Activated CD4-positive, alpha-beta T cell treated with anti-CD3 and anti-CD28 coated beads, Interleukin-2, amount 10 ng/mL, durations not matched to agents 7 days and 5 days (primary cell): Measurements from ENCODE around the gene PPIL4. TPM values are rescaled to one million over a fixed set of nuclear protein-coding genes. Genes with fewer than 3 reads are reported as not detected.

Experiments
- CTCF ChIA-PET: fragments of 350-600 bp; sonication (Branson Sonifier 250); formaldehyde crosslinking; loops from one replicate; lab custom pipeline; 2021; ENCODE audit warnings: antibody characterized with exemption; lab: Charles Lee
- POLR2A ChIA-PET: fragments of 350-600 bp; sonication (Branson Sonifier 250); formaldehyde crosslinking; loops from one replicate; lab custom pipeline; 2021; ENCODE audit warnings: antibody characterized with exemption; lab: Charles Lee
- DNase-seq: peaks from one replicate; pipeline ENCODE4 v3.0.0-alpha.2; 2020
- H3K27ac Mint-ChIP-seq: one replicate; pipeline ENCODE4 v1.8.0; 2021; ENCODE audit warnings: mild to moderate bottlenecking, moderate library complexity, mixed read lengths
- H3K27me3 Mint-ChIP-seq: one replicate; pipeline ENCODE4 v1.8.0; 2021; ENCODE audit warnings: mixed read lengths
- H3K36me3 Mint-ChIP-seq: one replicate; pipeline ENCODE4 v1.8.0; 2021; ENCODE audit warnings: low read depth, mixed read lengths
- H3K4me1 Mint-ChIP-seq: one replicate; pipeline ENCODE4 v1.8.0; 2021; ENCODE audit warnings: mixed read lengths
- H3K4me3 Mint-ChIP-seq: one replicate; pipeline ENCODE4 v1.8.0; 2021; ENCODE audit warnings: mild to moderate bottlenecking, moderate library complexity, mixed read lengths
- H3K9me3 Mint-ChIP-seq: one replicate; pipeline ENCODE4 v1.8.0; 2021; ENCODE audit warnings: mixed read lengths
- total RNA-seq, 2 experiments: library from RNA; stranded (reverse); gene quantifications; one replicate each; pipeline ENCODE4 v1.2.3, GENCODE V29; 2021

PPIL4 gene
- total RNA-seq, result 10 to 100 TPM; 17.6 to 20.1 TPM

GRCh38 chr6:149545754-149546471 lies at the start of gene PPIL4:
TSS of gene PPIL4 (minus strand) at chr6:149546043. CDS start at chr6:149546005, 38 bp downstream.
- POLR2A ChIA-PET, result interaction anchor here (0.6 to 0.7 kb wide), 2 partner anchors 142 to 351 kb away, joined by 3 read pairs; no protein-coding TSS in a partner anchor
- CTCF ChIA-PET, result interaction anchor here (0.5 to 3.6 kb wide), 11 partner anchors 9 to 601 kb away, joined by 3 to 26 read pairs (median 3); partner anchors contain the start of gene GINM1
- Mint-ChIP-seq H3K9me3 (no peaks in the 10 kb centered on the region), H3K36me3 (peaks cover 11% of the 10 kb centered on the region), H3K4me1 (peaks cover 41% of the 10 kb centered on the region), H3K27me3 (peaks cover 4% of the 10 kb centered on the region), H3K4me3 (peak within 1 kb of the TSS; percentile 98), H3K27ac (peak within 1 kb of the TSS; percentile 99)
- peak; percentile 96 for DNase-seq

- H3K4me1 Mint-ChIP-seq, result no peaks in the 10 kb centered on the region
- CTCF ChIA-PET, result interaction anchor here (0.6 to 1.8 kb wide), 4 partner anchors 13 to 76 kb away, joined by 3 read pairs; no protein-coding TSS in a partner anchor
- H3K9me3 Mint-ChIP-seq, result no peaks in the 10 kb centered on the region
- no peaks in the 10 kb centered on the region for H3K27me3 Mint-ChIP-seq
- POLR2A ChIA-PET, result no interaction called here
- no peak for DNase-seq
- H3K4me3 Mint-ChIP-seq, result no peak overlapping the region
- H3K27ac Mint-ChIP-seq, result no peak overlapping the region
- H3K36me3 Mint-ChIP-seq, result peaks cover 46% of the 10 kb centered on the region
These were observed 47.6 kb upstream of the PPIL4 start for GRCh38 chr6:149593408-149593807.

GRCh38 chr6:149592983-149593382 lies 47.1 kb upstream of the PPIL4 start:
- DNase-seq, result no peak
- Mint-ChIP-seq H3K9me3 (no peaks in the 10 kb centered on the region), H3K4me3 (no peak overlapping the region), H3K27ac (no peak overlapping the region), H3K36me3 (peaks cover 45% of the 10 kb centered on the region), H3K4me1 (no peaks in the 10 kb centered on the region), H3K27me3 (no peaks in the 10 kb centered on the region)
- ChIA-PET POLR2A (no interaction called here), CTCF (interaction anchor here (0.6 to 1.8 kb wide), 4 partner anchors 12 to 76 kb away, joined by 3 read pairs; no protein-coding TSS in a partner anchor)

GRCh38 chr6:149586149-149586548 lies 40.3 kb upstream of the PPIL4 start:
- H3K36me3 Mint-ChIP-seq, result peaks cover 36% of the 10 kb centered on the region
- H3K4me3 Mint-ChIP-seq, result no peak overlapping the region
- H3K4me1 Mint-ChIP-seq, result no peaks in the 10 kb centered on the region
- no peak overlapping the region for H3K27ac Mint-ChIP-seq
- ChIA-PET POLR2A (no interaction called here), CTCF (interaction anchor here (0.5 kb wide), 1 partner anchor 28 kb away, joined by 3 read pairs; no protein-coding TSS in a partner anchor)
- no peaks in the 10 kb centered on the region for H3K9me3 Mint-ChIP-seq
- no peaks in the 10 kb centered on the region for H3K27me3 Mint-ChIP-seq
- DNase-seq, result no peak

GRCh38 chr6:149581349-149581748 lies 35.5 kb upstream of the PPIL4 start:
- DNase-seq, result no peak
- Mint-ChIP-seq H3K27me3 (no peaks in the 10 kb centered on the region), H3K27ac (no peak overlapping the region), H3K4me3 (no peak overlapping the region), H3K4me1 (no peaks in the 10 kb centered on the region), H3K9me3 (no peaks in the 10 kb centered on the region), H3K36me3 (peaks cover 27% of the 10 kb centered on the region)
- CTCF ChIA-PET, result interaction anchor here (1.4 to 1.9 kb wide), 3 partner anchors 11 to 17 kb away, joined by 3 to 8 read pairs (median 5); no protein-coding TSS in a partner anchor
- POLR2A ChIA-PET, result no interaction called here

GRCh38 chr6:149580880-149581279 lies 35.0 kb upstream of the PPIL4 start:
- no peak overlapping the region for H3K4me3 Mint-ChIP-seq
- CTCF ChIA-PET, result interaction anchor here (1.4 to 1.9 kb wide), 3 partner anchors 10 to 18 kb away, joined by 3 to 8 read pairs (median 5); no protein-coding TSS in a partner anchor
- H3K36me3 Mint-ChIP-seq, result peaks cover 22% of the 10 kb centered on the region
- H3K9me3 Mint-ChIP-seq, result no peaks in the 10 kb centered on the region
- H3K27ac Mint-ChIP-seq, result no peak overlapping the region
- no peak for DNase-seq
- POLR2A ChIA-PET, result no interaction called here
- H3K27me3 Mint-ChIP-seq, result no peaks in the 10 kb centered on the region
- H3K4me1 Mint-ChIP-seq, result no peaks in the 10 kb centered on the region

- CTCF ChIA-PET, result no interaction called here
- Mint-ChIP-seq H3K9me3 (no peaks in the 10 kb centered on the region), H3K27me3 (peaks cover 2% of the 10 kb centered on the region), H3K36me3 (peaks cover 2% of the 10 kb centered on the region), H3K27ac (no peak overlapping the region), H3K4me3 (peak overlapping the region; percentile 93), H3K4me1 (peaks cover 23% of the 10 kb centered on the region)
- POLR2A ChIA-PET, result no interaction called here
- DNase-seq, result no peak
These were observed 22.2 kb upstream of the PPIL4 start for GRCh38 chr6:149567945-149568585.

GRCh38 chr6:149567194-149567586 lies 21.3 kb upstream of the PPIL4 start:
- H3K9me3 Mint-ChIP-seq, result no peaks in the 10 kb centered on the region
- H3K4me1 Mint-ChIP-seq, result peaks cover 23% of the 10 kb centered on the region
- ChIA-PET POLR2A (no interaction called here), CTCF (interaction anchor here (1.6 kb wide), 1 partner anchor 8 kb away, joined by 4 read pairs; no protein-coding TSS in a partner anchor)
- peaks cover 2% of the 10 kb centered on the region for H3K36me3 Mint-ChIP-seq
- peak overlapping the region; percentile 91 for H3K27ac Mint-ChIP-seq
- peak overlapping the region; percentile 93 for H3K4me3 Mint-ChIP-seq
- peaks cover 2% of the 10 kb centered on the region for H3K27me3 Mint-ChIP-seq
- no peak for DNase-seq

GRCh38 chr6:149566410-149567193 lies 20.8 kb upstream of the PPIL4 start:
- peak; percentile 49 for DNase-seq
- Mint-ChIP-seq H3K4me1 (peaks cover 23% of the 10 kb centered on the region), H3K4me3 (peak overlapping the region; percentile 93), H3K9me3 (no peaks in the 10 kb centered on the region), H3K36me3 (peaks cover 2% of the 10 kb centered on the region), H3K27me3 (peaks cover 2% of the 10 kb centered on the region), H3K27ac (peak overlapping the region; percentile 91)
- POLR2A ChIA-PET, result no interaction called here
- CTCF ChIA-PET, result interaction anchor here (1.2 to 4.5 kb wide), 4 partner anchors 9 to 151 kb away, joined by 3 to 26 read pairs (median 4); partner anchors contain the start of genes LATS1 and PPIL4

- no peaks in the 10 kb centered on the region for H3K9me3 Mint-ChIP-seq
- H3K4me3 Mint-ChIP-seq, result peak within 1 kb of the TSS; percentile 94
- peak; percentile 95 for DNase-seq
- H3K4me1 Mint-ChIP-seq, result peaks cover 23% of the 10 kb centered on the region
- peak within 1 kb of the TSS; percentile 96 for H3K27ac Mint-ChIP-seq
- ChIA-PET POLR2A (interaction anchor here (1.1 kb wide), 1 partner anchor 24 kb away, joined by 3 read pairs; no protein-coding TSS in a partner anchor), CTCF (interaction anchor here (1.2 to 4.5 kb wide), 6 partner anchors 9 to 152 kb away, joined by 3 to 26 read pairs (median 4); partner anchors contain the start of genes LATS1 and PPIL4)
- H3K27me3 Mint-ChIP-seq, result peaks cover 3% of the 10 kb centered on the region
- H3K36me3 Mint-ChIP-seq, result peaks cover 2% of the 10 kb centered on the region
These were observed 19.9 kb upstream of the PPIL4 start, which contains the start of gene GINM1 for GRCh38 chr6:149565527-149566409. TSS of gene GINM1 (plus strand) at chr6:149566375. CDS start at chr6:149566415, 40 bp downstream.

GRCh38 chr6:149563928-149564325 lies 18.1 kb upstream of the PPIL4 start:
- Mint-ChIP-seq H3K36me3 (peaks cover 2% of the 10 kb centered on the region), H3K27ac (no peak overlapping the region), H3K4me3 (no peak overlapping the region), H3K27me3 (peaks cover 16% of the 10 kb centered on the region), H3K4me1 (peaks cover 23% of the 10 kb centered on the region), H3K9me3 (no peaks in the 10 kb centered on the region)
- ChIA-PET CTCF (interaction anchor here (0.6 to 4.5 kb wide), 3 partner anchors 13 to 33 kb away, joined by 3 to 29 read pairs (median 26); partner anchors contain the start of gene PPIL4), POLR2A (no interaction called here)
- no peak for DNase-seq
